Measurements from ENCODE around the gene CRYBG2. TPM values are rescaled to one million over a fixed set of nuclear protein-coding genes. Genes with fewer than 3 reads are reported as not detected.

Gene CRYBG2
- polyA plus RNA-seq, 1 donor (not counting 4 experiments of a cell fraction or from before 2014, with no cell fraction given) = 7.9 TPM

DNA sequence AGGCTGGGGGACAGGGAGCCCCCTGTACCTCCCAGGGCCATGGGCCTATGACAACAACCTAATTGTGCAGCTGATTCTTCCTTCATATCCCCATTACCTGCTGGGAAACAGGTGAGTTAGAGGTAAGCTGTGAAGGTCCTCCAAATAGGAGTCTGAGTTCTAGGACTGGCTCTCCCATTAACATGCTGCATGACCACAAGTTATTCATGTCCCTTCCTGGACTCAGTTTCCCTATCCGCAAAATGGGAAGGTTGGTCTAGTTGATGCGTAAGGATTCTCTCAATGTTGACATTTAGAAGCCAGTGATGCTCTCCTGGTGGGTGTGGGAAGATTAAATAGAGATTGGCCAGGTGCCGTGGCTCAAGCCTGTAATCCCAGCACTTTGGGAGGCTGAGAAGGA lies 14.6 kb upstream of the CRYBG2 start:
- no peak for FAIRE-seq

GRCh38 chr1:26368006-26368405 lies 14.1 kb upstream of the CRYBG2 start:
- Histone ChIP-seq H3K27me3 (ENCODE audit: control insufficient read depth, extremely low read depth, insufficient read depth, low read length) (no peaks in the 10 kb centered on the region), H2AFZ (ENCODE audit: control insufficient read depth, low read length) (no peak overlapping the region), H3K79me2 (ENCODE audit: control insufficient read depth, insufficient read depth, low read length) (no peaks in the 10 kb centered on the region), H3K4me2 (ENCODE audit: control insufficient read depth, extremely low read depth, insufficient read depth, low read depth, low read length) (no peak overlapping the region), H3K9me3 (ENCODE audit: control insufficient read depth, low read depth, low read length) (peaks cover 3% of the 10 kb centered on the region), H3K4me3 (ENCODE audit: control insufficient read depth in 2 of 3, extremely low read depth in 1 of 3, insufficient read depth in 2 of 3, low read depth in 1 of 3, low read length in 3 of 3) (no peak overlapping the region), H4K20me1 (ENCODE audit: control insufficient read depth, extremely low read depth, insufficient read depth, low read length) (no peaks in the 10 kb centered on the region), H3K4me1 (ENCODE audit: control insufficient read depth, extremely low read depth, insufficient read depth, low read length) (peaks cover 12% of the 10 kb centered on the region), H3K9me1 (ENCODE audit: control insufficient read depth, extremely low read depth, insufficient read depth, low read length) (no peaks in the 10 kb centered on the region), H3K36me3 (ENCODE audit: control insufficient read depth in 2 of 2, extremely low read depth in 1 of 2, insufficient read depth in 2 of 2, low read length in 2 of 2) (no peaks in the 10 kb centered on the region), H3K27ac (ENCODE audit: control insufficient read depth, insufficient read depth, low read length) (no peak overlapping the region), H3K9ac (ENCODE audit: control insufficient read depth, extremely low read depth, insufficient read depth, low read length) (no peak overlapping the region)
- FAIRE-seq (no peak), DNase-seq (ENCODE audit: low read depth, low spot score) (no peak)
- dilution Hi-C loops (cut with MboI; ENCODE audit: extremely low pct_ligation_motif_present, low sequenced_read_pairs) = no loop called here
- TF ChIP-seq, protein P1, sequence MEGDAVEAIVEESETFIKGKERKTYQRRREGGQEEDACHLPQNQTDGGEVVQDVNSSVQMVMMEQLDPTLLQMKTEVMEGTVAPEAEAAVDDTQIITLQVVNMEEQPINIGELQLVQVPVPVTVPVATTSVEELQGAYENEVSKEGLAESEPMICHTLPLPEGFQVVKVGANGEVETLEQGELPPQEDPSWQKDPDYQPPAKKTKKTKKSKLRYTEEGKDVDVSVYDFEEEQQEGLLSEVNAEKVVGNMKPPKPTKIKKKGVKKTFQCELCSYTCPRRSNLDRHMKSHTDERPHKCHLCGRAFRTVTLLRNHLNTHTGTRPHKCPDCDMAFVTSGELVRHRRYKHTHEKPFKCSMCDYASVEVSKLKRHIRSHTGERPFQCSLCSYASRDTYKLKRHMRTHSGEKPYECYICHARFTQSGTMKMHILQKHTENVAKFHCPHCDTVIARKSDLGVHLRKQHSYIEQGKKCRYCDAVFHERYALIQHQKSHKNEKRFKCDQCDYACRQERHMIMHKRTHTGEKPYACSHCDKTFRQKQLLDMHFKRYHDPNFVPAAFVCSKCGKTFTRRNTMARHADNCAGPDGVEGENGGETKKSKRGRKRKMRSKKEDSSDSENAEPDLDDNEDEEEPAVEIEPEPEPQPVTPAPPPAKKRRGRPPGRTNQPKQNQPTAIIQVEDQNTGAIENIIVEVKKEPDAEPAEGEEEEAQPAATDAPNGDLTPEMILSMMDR (optimal IDR thresholded peaks at IDR 0.05 in 1 of 3, IDR thresholded peaks at IDR 0.05 in 1 of 3, conservative IDR thresholded peaks at IDR 0.05 in 1 of 3; ENCODE audit: extremely low read depth in 1 of 3, insufficient read depth in 2 of 3, low read length in 3 of 3) = no peak
- no peak for TF ChIP-seq EZH2 (IDR thresholded peaks at IDR 0.05; ENCODE audit: low read length)

More for the DNA sequence above, 14.6 kb upstream of the CRYBG2 start:
- Histone ChIP-seq H2AFZ (ENCODE audit: control insufficient read depth, low read length) (no peak overlapping the region), H3K79me2 (ENCODE audit: control insufficient read depth, insufficient read depth, low read length) (no peaks in the 10 kb centered on the region), H3K36me3 (ENCODE audit: control insufficient read depth in 2 of 2, extremely low read depth in 1 of 2, insufficient read depth in 2 of 2, low read length in 2 of 2) (no peaks in the 10 kb centered on the region), H3K9ac (ENCODE audit: control insufficient read depth, extremely low read depth, insufficient read depth, low read length) (no peak overlapping the region), H3K4me1 (ENCODE audit: control insufficient read depth, extremely low read depth, insufficient read depth, low read length) (peaks cover 12% of the 10 kb centered on the region), H3K9me3 (ENCODE audit: control insufficient read depth, low read depth, low read length) (peaks cover 3% of the 10 kb centered on the region), H3K27me3 (ENCODE audit: control insufficient read depth, extremely low read depth, insufficient read depth, low read length) (no peaks in the 10 kb centered on the region), H3K27ac (ENCODE audit: control insufficient read depth, insufficient read depth, low read length) (no peak overlapping the region), H3K4me2 (ENCODE audit: control insufficient read depth, extremely low read depth, insufficient read depth, low read depth, low read length) (no peak overlapping the region), H3K9me1 (ENCODE audit: control insufficient read depth, extremely low read depth, insufficient read depth, low read length) (no peaks in the 10 kb centered on the region), H4K20me1 (ENCODE audit: control insufficient read depth, extremely low read depth, insufficient read depth, low read length) (no peaks in the 10 kb centered on the region), H3K4me3 (ENCODE audit: control insufficient read depth in 2 of 3, extremely low read depth in 1 of 3, insufficient read depth in 2 of 3, low read depth in 1 of 3, low read length in 3 of 3) (no peak overlapping the region)
- DNase-seq (ENCODE audit: low read depth, low spot score) = no peak
- TF ChIP-seq, protein P1 (optimal IDR thresholded peaks at IDR 0.05 in 1 of 3, IDR thresholded peaks at IDR 0.05 in 1 of 3, conservative IDR thresholded peaks at IDR 0.05 in 1 of 3; ENCODE audit: extremely low read depth in 1 of 3, insufficient read depth in 2 of 3, low read length in 3 of 3) = no peak
- TF ChIP-seq EZH2 (IDR thresholded peaks at IDR 0.05; ENCODE audit: low read length) = no peak
- dilution Hi-C loops (cut with MboI; ENCODE audit: extremely low pct_ligation_motif_present, low sequenced_read_pairs) = no loop called here
